ENCODE measurements around the gene GSK3B. TPM values are rescaled to one million over a fixed set of nuclear protein-coding genes. Genes with fewer than 3 reads are reported as not detected.
"Not testable (repeated sequence)": the region's sequence is repeated elsewhere in the genome, so short reads cannot be mapped to it uniquely, and the experiment has no call there.

GSK3B gene
- total RNA-seq, 2 donors from 2014 or later: 57.3 to 59.8 TPM

- Histone ChIP-seq H3K27me3 (ENCODE audit: control insufficient read depth, insufficient read depth, low read length, poor library complexity, severe bottlenecking) (no peaks in the 10 kb centered on the region), H3K9ac (ENCODE audit: extremely low read depth, low read length, poor library complexity, severe bottlenecking) (no peak overlapping the region), H3K4me3 (ENCODE audit: low read length) (no peak overlapping the region), H3K36me3 (ENCODE audit: control insufficient read depth, insufficient read depth, low read length) (no peaks in the 10 kb centered on the region), H3K27ac (ENCODE audit: low read depth, low read length) (no peak overlapping the region), H3K4me1 (ENCODE audit: control insufficient read depth, insufficient read depth, low read length) (peaks cover 11% of the 10 kb centered on the region), H3K9me3 (ENCODE audit: control insufficient read depth, low read length) (no peaks in the 10 kb centered on the region)
- Mint-ChIP-seq H3K4me1 (peaks cover 47% of the 10 kb centered on the region), H3K27ac (no peak overlapping the region), H3K27me3 (ENCODE audit: insufficient read depth) (no peaks in the 10 kb centered on the region), H3K9me3 (no peaks in the 10 kb centered on the region), H3K4me3 (no peak overlapping the region), H3K36me3 (ENCODE audit: low read depth) (peaks cover 7% of the 10 kb centered on the region)
- no peak for TF ChIP-seq CTCF (conservative IDR thresholded peaks at IDR 0.05)
- no peak for DNase-seq
- WGBS, 2 experiments (ENCODE audit: insufficient coverage in 1 of 2, insufficient read length in 1 of 2): 85 to 86% methylated on average over 2 to 3 of the region's 3 CpGs
These were observed 75.9 kb downstream of the GSK3B start for GRCh38 chr3:120018299-120018698.

- Mint-ChIP-seq H3K27ac (no peak overlapping the region), H3K4me1 (peaks cover 41% of the 10 kb centered on the region), H3K36me3 (ENCODE audit: low read depth) (peaks cover 7% of the 10 kb centered on the region), H3K9me3 (no peaks in the 10 kb centered on the region), H3K4me3 (no peak overlapping the region), H3K27me3 (ENCODE audit: insufficient read depth) (no peaks in the 10 kb centered on the region)
- no peak for DNase-seq
- TF ChIP-seq CTCF (conservative IDR thresholded peaks at IDR 0.05): no peak
- Histone ChIP-seq H3K27me3 (ENCODE audit: control insufficient read depth, insufficient read depth, low read length, poor library complexity, severe bottlenecking) (no peaks in the 10 kb centered on the region), H3K36me3 (ENCODE audit: control insufficient read depth, insufficient read depth, low read length) (no peaks in the 10 kb centered on the region), H3K4me1 (ENCODE audit: control insufficient read depth, insufficient read depth, low read length) (peaks cover 6% of the 10 kb centered on the region), H3K27ac (ENCODE audit: low read depth, low read length) (no peak overlapping the region), H3K9ac (ENCODE audit: extremely low read depth, low read length, poor library complexity, severe bottlenecking) (no peak overlapping the region), H3K4me3 (ENCODE audit: low read length) (no peak overlapping the region), H3K9me3 (ENCODE audit: control insufficient read depth, low read length) (no peaks in the 10 kb centered on the region)
- WGBS, 2 experiments (ENCODE audit: insufficient coverage in 1 of 2, insufficient read length in 1 of 2): 86 to 98% methylated on average over 1 to 3 of the region's 3 CpGs
These were observed 76.6 kb downstream of the GSK3B start for GRCh38 chr3:120017692-120018091.

GRCh38 chr3:120013481-120013880, 80.8 kb downstream of the GSK3B start:
- Histone ChIP-seq H3K27me3 (ENCODE audit: control insufficient read depth, insufficient read depth, low read length, poor library complexity, severe bottlenecking) (no peaks in the 10 kb centered on the region), H3K4me1 (ENCODE audit: control insufficient read depth, insufficient read depth, low read length) (peaks cover 2% of the 10 kb centered on the region), H3K27ac (ENCODE audit: low read depth, low read length) (no peak overlapping the region), H3K9ac (ENCODE audit: extremely low read depth, low read length, poor library complexity, severe bottlenecking) (no peak overlapping the region), H3K4me3 (ENCODE audit: low read length) (no peak overlapping the region), H3K36me3 (ENCODE audit: control insufficient read depth, insufficient read depth, low read length) (no peaks in the 10 kb centered on the region), H3K9me3 (ENCODE audit: control insufficient read depth, low read length) (no peaks in the 10 kb centered on the region)
- Mint-ChIP-seq H3K9me3 (peaks cover 11% of the 10 kb centered on the region), H3K36me3 (ENCODE audit: low read depth) (peaks cover 5% of the 10 kb centered on the region), H3K27me3 (ENCODE audit: insufficient read depth) (no peaks in the 10 kb centered on the region), H3K4me3 (no peak overlapping the region), H3K27ac (no peak overlapping the region), H3K4me1 (peaks cover 19% of the 10 kb centered on the region)
- WGBS, 2 experiments (ENCODE audit: insufficient coverage in 1 of 2, insufficient read length in 1 of 2): 89% methylated on average over 3 of the region's 3 CpGs; no CpG with 5 or more reads in 1 of the 2 experiments
- no peak for TF ChIP-seq CTCF (conservative IDR thresholded peaks at IDR 0.05)
- DNase-seq: no peak

DNA sequence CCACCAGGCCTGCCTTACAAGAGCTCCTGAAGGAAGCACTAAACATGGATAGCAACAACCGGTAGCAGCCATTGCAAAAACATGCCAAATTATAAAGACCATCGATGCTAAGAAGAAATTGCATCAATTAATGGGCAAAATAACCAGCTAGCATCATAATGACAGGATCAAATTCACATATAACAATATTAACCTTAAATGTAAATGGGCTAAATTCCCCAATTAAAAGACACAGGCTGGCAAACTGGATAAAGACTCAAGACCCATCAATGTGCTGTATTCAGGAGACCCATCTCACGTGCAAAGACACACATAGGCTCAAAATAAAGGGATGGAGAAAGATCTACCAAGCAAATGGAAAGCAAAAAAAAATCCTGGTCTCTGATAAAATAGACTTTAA, 88.5 kb downstream of the GSK3B start:
- H3K4me3 ChIP-seq (ENCODE audit: low read length); H3K27ac ChIP-seq (ENCODE audit: low read depth, low read length); H3K9ac ChIP-seq (ENCODE audit: extremely low read depth, low read length, poor library complexity, severe bottlenecking); H3K36me3 ChIP-seq (ENCODE audit: control insufficient read depth, insufficient read depth, low read length); DNase-seq; H3K9me3 ChIP-seq (ENCODE audit: control insufficient read depth, low read length); H3K4me3 Mint-ChIP-seq; H3K27ac Mint-ChIP-seq; H3K27me3 Mint-ChIP-seq (ENCODE audit: insufficient read depth); H3K27me3 ChIP-seq (ENCODE audit: control insufficient read depth, insufficient read depth, low read length, poor library complexity, severe bottlenecking); H3K4me1 ChIP-seq (ENCODE audit: control insufficient read depth, insufficient read depth, low read length): not testable (repeated sequence)
- Mint-ChIP-seq H3K36me3 (ENCODE audit: low read depth) (peaks cover 29% of the 10 kb centered on the region), H3K9me3 (peaks cover 47% of the 10 kb centered on the region), H3K4me1 (peaks cover 17% of the 10 kb centered on the region)
- 60 to 95% methylated on average over 1 to 3 of the region's 3 CpGs for WGBS, 2 experiments (ENCODE audit: insufficient coverage in 1 of 2, insufficient read length in 1 of 2)
